HG03097 (cell line): Measurements from ENCODE around the gene CHAF1A.
A peak's percentile ranks its signal among the peaks of the same experiment; 100 is the strongest.

Experiments used
- ATAC-seq: cut with Tn5 transposase; IDR thresholded peaks from one replicate; pipeline ENCODE4 v1.9.1; 2021; ENCODE audit not compliant: unreplicated experiment, low FRiP score

Gene CHAF1A

GRCh38 chr19:4454747-4455718 lies 52.6 kb downstream of the CHAF1A start:
- no peak for ATAC-seq

- ATAC-seq, result no peak
Measured at GRCh38 chr19:4455719-4456475, 53.5 kb downstream of the CHAF1A start.

GRCh38 chr19:4456476-4456842 lies 54.0 kb downstream of the CHAF1A start:
- ATAC-seq, result no peak

GRCh38 chr19:4456843-4457653 lies 54.6 kb downstream of the CHAF1A start:
- ATAC-seq, result no peak

- ATAC-seq, result peak; percentile 89
Measured at GRCh38 chr19:4457654-4458395, 55.4 kb downstream of the CHAF1A start, which contains the start of gene UBXN6. TSS of gene UBXN6 (minus strand) at chr19:4457794. CDS start at chr19:4457697, 97 bp downstream.

GRCh38 chr19:4464815-4465581 lies 62.6 kb downstream of the CHAF1A start:
- ATAC-seq, result no peak

- no peak for ATAC-seq
Measured at GRCh38 chr19:4467835-4468234, 65.4 kb downstream of the CHAF1A start.

- peak; percentile 85 for ATAC-seq
Measured at GRCh38 chr19:4471403-4472173, 69.1 kb downstream of the CHAF1A start.

- ATAC-seq, result peak; percentile 9
Measured at GRCh38 chr19:4472174-4472974, 69.9 kb downstream of the CHAF1A start, which contains the start of gene HDGFL2. TSS of gene HDGFL2 (plus strand) at chr19:4472297. CDS start at chr19:4472351, 54 bp downstream.

- no peak for ATAC-seq
Measured at GRCh38 chr19:4473011-4473762, 70.7 kb downstream of the CHAF1A start.

- ATAC-seq, result no peak
Measured at GRCh38 chr19:4473763-4474513, 71.5 kb downstream of the CHAF1A start.

- no peak for ATAC-seq
Measured at GRCh38 chr19:4474514-4475022, 72.1 kb downstream of the CHAF1A start.

- ATAC-seq, result no peak
Measured at GRCh38 chr19:4477034-4477801, 74.8 kb downstream of the CHAF1A start.

GRCh38 chr19:4482721-4483364 lies 80.4 kb downstream of the CHAF1A start:
- no peak for ATAC-seq

- ATAC-seq, result no peak
Measured at GRCh38 chr19:4483385-4483784, 80.9 kb downstream of the CHAF1A start.
